Anterior cingulate cortex (tissue), 58 donors: ENCODE data around the gene PRKG1.
"Not testable (repeated sequence)": the region's sequence is repeated elsewhere in the genome, so short reads cannot be mapped to it uniquely, and the experiment has no call there.

Experiments used
- DNase-seq, 58 donors: peaks; one replicate each; lab custom pipeline; 2025; lab: John Stamatoyannopoulos, UW

The PRKG1 gene

DNA sequence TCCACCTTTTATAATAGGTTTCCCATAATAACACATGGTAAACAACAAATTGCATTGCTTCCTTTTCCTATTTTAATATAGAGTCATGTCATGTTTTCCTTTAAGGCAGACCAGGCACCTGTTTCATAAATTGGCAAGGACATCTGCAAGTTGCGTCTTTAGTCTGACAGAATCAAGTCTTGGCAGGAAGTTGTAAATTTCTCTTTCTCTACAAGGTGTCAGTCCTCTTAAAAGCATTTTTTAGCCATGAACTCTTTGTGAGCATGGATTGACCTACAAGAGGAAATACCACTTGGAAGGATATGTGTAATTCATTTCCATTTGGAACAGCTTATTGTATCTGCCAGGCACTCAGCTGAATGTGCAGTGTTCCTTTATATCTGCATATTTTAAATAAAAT is 176.8 kb downstream of the PRKG1 start:
- no peak for DNase-seq

DNA sequence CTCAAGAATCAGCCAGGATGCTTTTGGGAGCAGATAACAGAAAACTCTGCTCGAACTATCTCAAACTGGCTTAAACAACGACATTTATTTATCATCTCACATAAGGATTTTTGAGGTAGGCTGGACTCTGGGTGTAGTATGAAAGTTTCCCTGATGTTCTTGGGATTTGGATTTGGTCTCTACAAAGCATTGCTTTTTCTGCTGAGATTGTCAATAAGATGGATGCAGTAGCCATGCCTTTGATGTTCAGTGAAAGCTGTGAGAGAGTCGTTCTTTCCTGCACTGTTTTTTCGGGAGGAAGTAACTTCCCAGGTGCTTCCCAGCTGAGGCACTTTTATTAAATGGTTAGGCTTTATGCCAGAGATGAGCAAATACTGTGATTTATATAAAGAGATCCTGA is 181.1 kb downstream of the PRKG1 start:
- no peak for DNase-seq

DNA sequence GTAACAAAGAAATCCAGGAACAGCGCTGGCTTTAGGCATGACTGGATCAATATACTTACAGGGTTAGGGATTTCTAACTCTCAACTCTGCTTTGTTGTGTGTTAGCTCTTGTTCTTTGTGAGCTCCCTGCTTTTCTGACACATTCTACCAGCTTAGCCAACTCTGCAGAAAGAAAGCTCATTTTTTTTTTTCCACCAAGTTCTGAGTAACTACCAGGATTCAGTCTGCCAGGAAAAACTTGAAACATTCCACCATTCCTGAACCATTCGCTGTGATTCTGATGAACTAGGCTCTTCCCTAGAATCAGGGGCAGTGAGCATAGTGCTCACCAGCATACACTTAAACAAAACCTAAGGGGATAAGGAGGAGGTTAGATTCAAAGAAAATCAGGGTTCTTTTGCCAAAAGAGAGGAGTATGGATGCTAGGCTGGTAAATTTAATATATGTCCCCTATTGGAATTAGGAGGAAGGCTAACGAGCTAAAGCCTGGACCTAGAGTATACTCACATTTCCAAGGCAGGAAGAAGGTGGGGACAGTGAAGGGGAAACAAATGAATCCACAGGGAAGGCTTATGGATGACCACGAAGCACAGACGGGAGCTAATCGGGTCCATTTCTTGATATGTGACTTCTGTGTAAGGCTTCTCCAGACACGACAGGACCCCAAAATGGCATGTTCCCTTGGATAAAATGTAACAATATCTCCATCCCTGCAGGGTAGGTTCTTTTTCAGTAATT is 183.4 kb downstream of the PRKG1 start:
- no peak for DNase-seq

GRCh38 chr10:51260376-51260775 is 186.1 kb downstream of the PRKG1 start:
- DNase-seq, result no peak

- no peak for DNase-seq
Observed at GRCh38 chr10:51266496-51266895, 192.2 kb downstream of the PRKG1 start.

- DNase-seq, result not testable (repeated sequence)
Observed at GRCh38 chr10:51267980-51268570, 193.8 kb downstream of the PRKG1 start.

GRCh38 chr10:51269821-51270220 is 195.5 kb downstream of the PRKG1 start:
- DNase-seq, result no peak

GRCh38 chr10:51270936-51271530 is 196.7 kb downstream of the PRKG1 start:
- no peak for DNase-seq

GRCh38 chr10:51272099-51272498 is 197.8 kb downstream of the PRKG1 start:
- not testable (repeated sequence) for DNase-seq

GRCh38 chr10:51272555-51272954 is 198.3 kb downstream of the PRKG1 start:
- no peak for DNase-seq

- peak in 2 of 58 donors; percentile 1 to 11 for DNase-seq
Observed at GRCh38 chr10:51273574-51273973, 199.3 kb downstream of the PRKG1 start.

DNA sequence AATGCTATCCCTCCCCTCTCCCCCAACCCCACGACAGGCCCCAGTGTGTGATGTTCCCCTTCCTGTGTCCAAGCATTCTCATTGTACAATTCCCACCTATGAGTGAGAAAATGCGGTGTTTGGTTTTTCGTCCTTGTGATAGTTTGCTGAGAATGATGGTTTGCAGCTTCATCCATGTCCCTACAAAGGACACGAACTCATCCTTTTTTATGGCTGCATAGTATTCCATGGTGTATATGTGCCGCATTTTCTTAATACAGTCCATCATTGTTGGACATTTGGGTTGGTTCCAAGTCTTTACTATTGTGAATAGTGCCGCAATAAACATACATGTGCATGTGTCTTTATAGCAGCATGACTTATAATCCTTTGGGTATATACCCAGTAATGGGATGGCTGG is 201.8 kb downstream of the PRKG1 start:
- not testable (repeated sequence) for DNase-seq

DNA sequence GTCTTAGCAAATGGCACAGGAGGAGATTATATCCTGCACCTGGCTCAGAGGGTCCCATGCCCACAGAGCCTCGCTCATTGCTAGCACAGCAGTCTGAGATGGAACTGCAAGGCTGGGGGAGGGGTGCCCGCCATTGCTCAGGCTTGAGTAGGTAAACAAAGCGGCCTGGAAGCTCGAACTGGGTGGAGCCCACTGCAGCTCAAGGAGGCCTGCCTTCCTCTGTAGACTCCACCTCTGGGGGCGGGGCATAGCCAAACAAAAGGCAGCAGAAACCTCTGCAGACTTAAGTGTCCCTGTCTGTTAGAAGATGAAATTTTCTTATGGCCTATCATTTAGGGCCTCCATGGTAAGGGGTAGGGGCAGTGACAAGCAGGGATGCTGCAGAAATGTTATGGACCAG is 207.1 kb downstream of the PRKG1 start:
- DNase-seq, result not testable (repeated sequence)

- DNase-seq, result no peak
Observed at GRCh38 chr10:51285601-51286000, 211.3 kb downstream of the PRKG1 start.

GRCh38 chr10:51288511-51288910 is 214.2 kb downstream of the PRKG1 start:
- DNase-seq, result no peak

GRCh38 chr10:51289519-51289918 is 215.2 kb downstream of the PRKG1 start:
- no peak for DNase-seq

GRCh38 chr10:51291961-51292360 is 217.7 kb downstream of the PRKG1 start:
- DNase-seq, result no peak

DNA sequence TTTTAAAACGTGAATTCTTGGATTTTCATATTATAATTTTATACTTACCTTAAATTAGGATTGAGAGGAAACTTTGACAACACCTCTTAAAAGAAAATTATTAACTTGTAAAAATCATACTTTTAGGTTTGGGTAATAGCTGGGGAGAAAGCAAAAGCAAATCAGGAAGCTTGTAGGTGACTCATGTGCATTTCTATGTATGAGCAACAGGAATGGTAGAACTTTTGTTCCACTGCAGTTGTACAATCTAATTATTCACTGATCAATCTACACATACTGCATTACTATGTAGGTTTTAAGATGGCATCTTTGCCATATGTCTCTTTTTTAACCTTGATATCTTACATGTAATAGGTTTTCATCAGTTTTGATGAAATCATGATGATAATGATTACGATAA is 223.2 kb downstream of the PRKG1 start:
- DNase-seq, result no peak

GRCh38 chr10:51300617-51301304 is 226.5 kb downstream of the PRKG1 start:
- peak in 1 of 58 donors; percentile 7 for DNase-seq

DNA sequence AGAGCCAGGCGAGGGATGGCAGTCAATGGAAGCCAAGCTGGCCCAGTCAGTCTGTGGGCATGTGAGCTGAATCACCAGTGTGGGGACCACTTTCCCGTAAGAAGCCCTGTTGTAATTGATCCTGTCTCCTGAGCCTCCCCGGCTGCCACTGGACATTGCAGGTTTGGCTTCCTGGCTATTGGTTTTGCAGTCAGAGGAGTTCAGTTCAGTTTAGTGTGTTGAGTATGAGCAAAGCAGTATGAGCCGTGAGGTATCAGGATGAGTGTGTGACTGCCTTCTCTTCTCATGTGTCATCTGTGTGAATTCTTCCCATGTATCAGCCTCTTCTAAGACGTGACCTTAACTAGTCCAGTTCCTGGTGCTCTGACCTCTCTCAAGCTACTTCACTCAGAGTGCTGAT is 227.4 kb downstream of the PRKG1 start:
- DNase-seq, result peak in 1 of 58 donors; percentile 1

DNA sequence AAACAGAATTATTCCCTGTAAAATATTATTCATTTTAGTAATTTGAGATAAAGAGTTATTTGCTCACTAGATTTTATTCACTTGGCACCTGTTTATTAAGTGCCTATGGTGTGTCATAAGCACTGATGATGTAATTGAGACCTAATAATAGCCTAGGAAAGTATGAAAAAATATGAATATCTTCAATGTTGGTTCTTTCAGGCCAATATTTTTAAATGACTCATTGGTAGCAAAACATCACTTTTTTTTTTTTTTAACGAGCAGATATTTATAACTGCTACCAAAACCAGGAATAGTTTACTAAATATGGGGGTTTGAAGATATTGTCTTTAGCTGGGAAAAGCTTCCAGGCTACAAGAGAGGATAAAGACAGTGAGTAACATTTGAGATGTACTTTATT is 228.0 kb downstream of the PRKG1 start:
- DNase-seq, result no peak
